Activated CD4-positive, alpha-beta T cell treated with anti-CD3 and anti-CD28 coated beads, Interleukin-2, amount 50 U/mL, for 1 hour (primary cell): Measurements from ENCODE around the gene WNT2B.
"Not testable (repeated sequence)": the region's sequence is repeated elsewhere in the genome, so short reads cannot be mapped to it uniquely, and the experiment has no call there.

Source experiments
- DNase-seq: peaks from one replicate; pipeline ENCODE4 v3.0.0-alpha.2; 2020

WNT2B gene

DNA sequence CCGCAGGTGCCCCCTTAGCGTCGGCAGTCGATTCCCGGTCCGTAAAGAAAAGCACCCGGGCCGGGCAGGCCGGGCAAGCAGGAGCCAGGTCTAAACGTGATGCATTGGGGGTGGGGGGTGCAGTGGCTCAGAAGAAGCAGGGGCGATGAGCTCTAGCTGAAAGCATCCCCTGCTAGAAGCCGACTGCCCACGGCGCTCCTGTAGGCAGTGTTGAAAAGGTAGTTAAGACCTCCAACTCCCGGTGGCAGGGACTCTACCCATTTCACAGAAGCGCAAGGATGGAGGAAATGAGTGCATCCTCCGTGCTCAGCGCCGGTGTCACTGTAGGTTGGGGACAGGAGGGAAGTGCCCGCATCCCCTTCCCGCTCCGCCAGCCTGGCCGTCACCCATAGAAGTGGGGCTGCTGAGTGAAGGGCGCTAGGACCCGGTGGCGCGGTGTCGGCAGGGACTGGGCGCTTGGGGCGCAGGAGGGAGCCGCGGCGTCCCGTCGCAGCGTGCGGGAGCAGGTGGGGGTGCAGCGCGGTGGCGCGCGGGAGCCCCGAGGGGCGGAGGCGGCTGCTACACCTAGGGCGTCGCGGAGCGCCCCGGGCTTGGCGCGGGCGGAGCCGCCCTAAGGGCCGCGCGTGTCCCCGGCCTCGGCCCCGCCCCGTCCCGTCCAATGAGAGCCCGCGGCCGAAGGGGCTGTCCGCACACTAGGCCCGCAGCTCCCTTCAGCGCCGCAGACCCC lies at the start of gene WNT2B:
Gene WNT2B (plus strand): TSS at position 688 of the 727 bp plus-strand sequence. CDS start 298 bp downstream, outside the sequence.
- DNase-seq = peak; percentile 48

DNA sequence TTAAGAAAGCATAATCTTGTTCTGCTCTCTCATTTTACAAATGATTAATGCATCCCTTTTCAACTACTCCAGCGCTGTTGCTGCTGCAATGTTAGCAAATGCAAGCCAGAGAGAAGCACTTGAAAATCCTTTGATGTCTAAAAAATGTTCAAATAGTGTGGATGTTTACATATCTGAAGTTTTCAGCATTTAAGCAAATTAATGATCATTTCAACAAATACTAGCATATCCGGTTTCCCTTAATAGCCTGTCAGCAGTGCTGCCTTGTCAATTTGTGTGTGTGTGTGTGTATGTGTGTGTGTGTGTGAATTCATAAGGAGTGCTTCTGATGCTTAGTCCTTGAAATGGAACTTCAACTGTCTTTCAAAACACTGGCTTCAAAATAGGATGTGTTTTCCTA lies 48.1 kb upstream of the WNT2B start:
- no peak for DNase-seq

DNA sequence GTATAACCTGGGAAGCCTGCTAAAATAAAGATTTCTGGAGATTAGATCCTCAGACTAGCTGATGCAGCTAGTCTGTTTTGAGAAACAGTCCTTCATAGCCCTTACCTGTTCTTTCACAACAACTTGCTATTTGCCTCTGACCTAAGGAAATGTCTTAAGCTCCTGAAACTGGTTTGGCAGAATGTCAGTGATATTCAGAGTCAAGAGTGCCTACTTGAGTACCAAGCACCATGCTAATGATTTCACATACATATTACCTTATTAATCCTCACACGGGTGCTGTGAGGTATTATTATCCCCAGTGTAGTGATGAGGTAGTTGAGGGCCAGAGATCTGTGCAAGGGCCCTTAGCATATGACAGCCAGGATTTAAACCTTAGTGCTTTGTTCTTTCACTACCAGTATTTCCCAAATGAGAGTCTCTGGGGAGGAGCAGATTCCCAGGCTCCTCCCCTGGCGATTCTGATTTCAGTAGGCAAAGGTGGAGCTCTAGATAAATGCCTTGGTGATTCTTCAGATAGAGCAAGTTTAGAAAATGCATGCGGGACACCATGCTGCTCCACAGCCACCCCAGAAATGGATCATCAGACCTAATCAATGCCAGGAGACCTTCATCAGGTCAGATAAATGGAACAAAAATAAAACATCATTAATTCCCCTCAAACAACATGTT lies 47.4 kb upstream of the WNT2B start:
- DNase-seq = no peak

DNA sequence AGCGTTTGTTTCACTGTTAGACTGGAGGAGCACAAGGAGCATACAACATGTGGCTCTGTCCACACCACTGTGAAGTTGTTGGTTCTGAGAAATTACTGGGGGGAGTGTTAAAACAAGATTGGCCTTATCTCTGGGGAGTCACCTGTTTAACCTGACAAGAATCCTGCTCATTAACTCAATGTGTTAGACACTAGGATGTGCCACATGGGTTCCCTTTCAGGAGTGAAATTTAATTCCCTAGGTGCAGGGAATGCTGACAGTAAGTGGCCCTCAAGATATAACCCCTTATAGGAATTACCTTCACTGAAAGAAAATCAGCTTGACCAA lies 45.8 kb upstream of the WNT2B start:
- no peak for DNase-seq

DNA sequence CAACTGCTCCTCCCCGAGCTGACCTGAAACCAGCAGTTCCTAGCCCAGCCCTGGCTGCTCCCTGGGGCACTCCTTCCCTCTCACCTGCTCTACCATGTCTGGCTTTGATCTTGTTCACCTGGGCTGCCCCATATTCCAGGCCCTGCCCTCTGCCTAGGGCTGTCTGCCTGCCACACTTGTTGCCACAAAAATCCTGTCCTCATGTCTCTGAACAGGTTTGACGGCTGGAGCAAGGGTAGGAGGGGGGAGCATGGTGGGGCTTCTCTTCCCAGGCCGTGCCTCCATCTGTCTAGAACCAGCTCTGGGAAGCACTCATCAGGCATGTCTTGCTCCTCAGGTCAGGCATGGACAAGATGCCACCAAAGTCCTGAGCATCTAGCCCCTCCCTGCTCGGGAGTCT lies 44.3 kb upstream of the WNT2B start:
- DNase-seq = no peak

DNA sequence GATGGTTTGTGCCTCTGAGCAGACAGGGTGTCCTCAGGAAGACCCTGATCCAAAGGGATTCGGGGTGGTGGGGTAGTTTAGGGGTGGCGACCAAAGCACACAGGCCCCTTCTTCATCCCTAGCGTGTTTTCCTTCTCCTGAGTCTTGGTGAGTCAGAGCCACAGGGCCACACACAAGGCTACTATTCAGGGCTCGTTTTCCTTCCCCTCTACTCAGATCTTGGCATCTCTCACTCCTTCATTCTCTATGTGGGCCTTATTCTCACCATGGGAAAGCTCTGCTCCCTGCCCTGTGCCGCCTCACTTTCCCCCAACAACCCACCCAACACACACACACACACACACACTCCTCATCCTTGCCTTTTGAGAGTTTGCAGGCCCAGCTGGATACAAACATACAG lies 43.6 kb upstream of the WNT2B start:
- no peak for DNase-seq

DNA sequence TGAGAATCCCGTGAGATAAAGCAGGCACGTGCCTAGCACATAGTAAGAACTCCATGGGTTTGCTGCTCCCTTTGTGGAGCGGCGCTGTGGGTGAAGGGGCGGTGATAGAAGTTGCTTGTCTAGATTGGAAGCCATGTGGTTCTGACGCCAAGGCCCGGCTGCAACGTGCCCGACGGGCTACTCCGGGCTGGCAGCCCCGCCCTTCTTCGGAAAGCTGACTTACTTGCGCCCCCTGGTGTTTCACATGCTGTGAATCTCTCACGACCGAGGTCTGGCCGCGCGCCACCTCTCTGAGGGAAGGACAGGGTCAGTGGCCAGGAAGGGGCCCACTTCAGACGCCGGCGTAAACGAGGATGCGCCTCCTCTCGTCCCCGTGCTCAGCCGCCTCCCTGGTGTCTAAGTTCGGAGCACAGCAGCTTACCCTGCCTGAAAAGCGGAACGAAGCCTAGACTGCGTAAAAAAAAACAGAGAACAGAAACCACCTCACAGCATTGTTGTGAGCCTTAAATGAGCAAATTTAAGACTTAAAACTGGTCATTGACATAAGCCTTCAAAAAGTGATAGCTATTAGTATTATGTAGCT lies 42.6 kb upstream of the WNT2B start:
- DNase-seq = peak; percentile 83

DNA sequence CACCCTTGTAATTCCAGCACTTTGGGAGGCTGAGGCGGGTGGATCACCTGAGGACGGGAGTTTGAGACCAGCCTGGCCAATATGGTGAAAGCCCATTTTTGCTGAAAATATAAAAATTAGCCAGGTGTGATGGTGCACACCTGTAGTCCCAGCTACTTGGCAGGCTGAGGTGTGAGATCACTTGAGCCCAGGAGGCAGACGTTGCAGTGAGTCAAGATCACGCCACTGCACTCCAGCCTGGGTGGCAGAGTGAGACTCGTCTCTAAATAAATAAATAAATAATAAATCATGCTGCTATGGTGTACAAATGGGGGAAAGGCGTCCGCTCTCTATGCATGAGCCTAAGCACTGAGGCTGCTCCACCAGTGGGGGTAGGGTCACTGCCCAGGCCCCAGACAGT lies 38.4 kb upstream of the WNT2B start:
- not testable (repeated sequence) for DNase-seq

DNA sequence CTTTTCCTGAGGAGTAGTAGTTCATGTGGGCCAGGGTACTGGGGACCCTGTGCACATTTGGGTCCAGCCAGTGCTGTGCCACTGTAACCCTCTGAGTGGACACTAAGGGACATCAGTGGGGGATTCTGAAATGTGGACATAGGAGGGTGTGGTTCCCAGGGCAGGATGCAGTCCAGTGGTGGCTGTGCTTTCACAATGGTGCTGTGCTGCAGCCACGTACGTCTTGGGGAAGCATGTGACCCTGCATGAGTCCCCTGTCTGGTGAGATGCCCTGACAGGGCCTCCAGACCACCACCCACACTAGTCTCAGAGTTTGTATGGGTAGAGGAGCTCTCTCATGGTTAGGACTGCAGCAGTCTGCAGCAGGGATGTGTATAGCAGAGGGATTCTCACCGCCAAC lies 37.8 kb upstream of the WNT2B start:
- DNase-seq = no peak

DNA sequence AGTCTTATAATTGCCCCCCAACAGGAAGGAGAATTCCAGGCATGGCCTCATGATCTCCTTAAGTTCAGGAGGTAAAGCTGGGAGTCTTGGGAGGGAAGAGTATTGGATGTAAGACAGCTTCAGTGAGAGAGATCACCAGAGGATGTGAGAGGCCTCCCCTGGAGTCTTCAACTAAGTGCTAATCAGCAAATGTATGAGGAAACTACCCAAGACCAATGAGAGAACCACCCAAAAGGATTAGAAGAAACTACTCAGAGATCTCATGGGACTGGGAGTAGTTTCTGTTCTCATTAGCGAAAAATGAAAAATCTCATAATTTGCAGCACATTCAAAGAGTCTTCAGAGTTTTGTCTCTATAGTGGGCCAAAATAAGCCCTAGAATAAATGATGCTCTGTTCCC lies 36.6 kb upstream of the WNT2B start:
- DNase-seq = no peak

DNA sequence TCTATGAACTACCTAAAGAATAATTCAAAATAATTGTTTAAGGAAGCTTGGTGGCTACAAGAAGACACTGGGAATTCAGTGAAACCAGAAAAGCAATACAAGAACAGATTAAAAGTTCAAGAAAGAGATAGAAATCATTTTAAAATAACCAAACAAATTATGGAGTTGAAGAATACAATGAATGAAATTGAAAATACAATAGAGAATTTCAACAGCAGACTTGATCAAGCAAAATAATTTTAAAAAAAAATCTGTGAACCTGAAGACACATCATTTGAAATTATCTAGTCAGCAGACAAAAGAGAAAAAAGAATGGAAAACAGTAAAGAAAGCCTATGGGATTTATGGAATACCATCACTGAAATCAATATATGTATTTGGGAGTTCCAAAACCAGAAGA lies 31.2 kb upstream of the WNT2B start:
- no peak for DNase-seq

DNA sequence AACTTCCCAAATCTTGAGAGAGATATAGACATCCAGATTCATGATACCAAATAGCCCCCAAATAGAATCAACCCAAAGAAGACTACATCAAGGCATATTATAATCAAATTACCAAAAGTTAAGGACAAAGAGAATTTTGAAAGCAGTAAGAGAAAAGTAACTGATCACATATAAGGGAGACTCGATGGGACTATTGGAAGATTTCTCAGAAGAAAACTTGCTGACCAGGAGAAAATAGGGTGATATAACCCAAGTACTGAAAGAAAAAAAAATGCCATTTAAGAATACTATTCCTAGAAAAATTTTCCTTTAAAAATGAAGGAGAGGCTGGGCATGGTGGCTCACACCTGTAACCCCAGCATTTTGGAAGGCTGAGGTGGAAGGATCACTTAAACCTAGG lies 30.5 kb upstream of the WNT2B start:
- DNase-seq = no peak

DNA sequence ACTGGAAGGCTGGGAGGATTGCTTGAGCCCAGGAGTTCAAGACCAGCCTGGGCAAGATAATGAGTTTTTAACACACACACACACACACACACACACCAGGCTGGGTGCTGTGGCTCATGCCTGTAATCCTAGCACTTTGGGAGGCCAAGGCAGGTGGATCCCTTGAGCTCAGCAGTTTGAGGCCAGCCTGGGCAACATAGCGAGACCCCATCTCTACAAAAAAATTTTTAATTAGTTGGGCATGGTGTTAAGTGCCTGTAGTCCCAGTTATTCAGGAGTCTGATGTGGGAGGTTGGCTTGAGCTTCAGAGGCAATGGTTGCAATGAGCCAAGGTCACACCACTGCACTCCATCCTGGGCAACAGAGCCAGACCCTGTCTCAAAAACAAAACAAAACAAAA lies 22.7 kb upstream of the WNT2B start:
- not testable (repeated sequence) for DNase-seq

DNA sequence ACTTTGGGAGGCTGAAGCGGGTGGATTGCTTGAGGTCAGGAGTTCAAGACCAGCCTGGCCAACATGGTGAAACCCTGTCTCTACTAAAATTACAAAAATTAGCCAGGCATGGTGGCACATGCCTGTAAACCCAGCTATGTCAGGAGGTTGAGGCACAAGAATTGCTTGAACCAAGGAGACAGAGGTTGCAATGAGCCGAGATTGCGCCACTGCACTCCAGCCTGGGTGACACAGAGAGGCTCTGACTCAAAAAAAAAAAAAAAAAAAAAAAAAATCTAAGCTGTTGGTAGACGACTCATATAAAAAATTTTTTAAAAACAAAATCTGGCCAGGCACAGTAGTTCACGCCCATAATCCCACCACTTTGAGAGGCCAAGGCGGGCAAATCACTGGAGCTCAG lies 21.1 kb upstream of the WNT2B start:
- not testable (repeated sequence) for DNase-seq

DNA sequence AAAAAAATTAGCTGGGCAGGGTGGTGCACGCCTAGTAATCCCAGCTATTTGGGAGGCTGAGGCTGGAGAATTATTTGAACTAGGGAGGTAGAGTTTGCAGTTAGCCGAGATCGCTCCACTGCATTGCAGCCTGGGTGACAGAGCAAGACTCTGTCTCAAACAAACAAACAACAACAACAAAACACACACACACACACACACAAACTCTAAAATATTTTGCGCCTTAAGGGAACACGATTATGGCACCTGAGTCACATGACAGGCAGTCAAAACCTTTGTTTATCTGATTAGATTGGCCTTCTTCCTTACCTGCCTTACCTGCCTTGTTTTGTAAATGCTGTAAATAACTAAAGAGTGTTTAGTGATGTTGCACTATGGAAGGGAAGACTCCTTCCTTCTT lies 20.6 kb upstream of the WNT2B start:
- DNase-seq = no peak

DNA sequence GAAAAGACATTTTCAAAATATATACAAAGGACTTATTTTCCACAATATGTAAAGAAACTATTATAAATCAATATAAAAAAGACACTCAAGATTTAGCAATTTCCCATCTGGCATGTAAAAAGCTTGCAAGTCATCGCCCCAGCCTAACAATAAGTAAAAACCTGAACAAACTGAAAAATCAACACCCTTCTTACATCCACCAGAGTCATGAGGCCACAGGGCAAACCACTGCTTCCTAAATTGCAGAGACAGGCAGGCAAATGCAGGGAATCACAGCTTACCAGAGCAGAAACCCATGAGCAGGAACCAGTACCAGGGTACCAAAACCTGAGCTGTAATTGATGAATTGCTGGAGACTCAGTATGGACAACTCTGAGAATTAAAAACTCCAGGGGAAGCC lies 16.7 kb upstream of the WNT2B start:
- no peak for DNase-seq

DNA sequence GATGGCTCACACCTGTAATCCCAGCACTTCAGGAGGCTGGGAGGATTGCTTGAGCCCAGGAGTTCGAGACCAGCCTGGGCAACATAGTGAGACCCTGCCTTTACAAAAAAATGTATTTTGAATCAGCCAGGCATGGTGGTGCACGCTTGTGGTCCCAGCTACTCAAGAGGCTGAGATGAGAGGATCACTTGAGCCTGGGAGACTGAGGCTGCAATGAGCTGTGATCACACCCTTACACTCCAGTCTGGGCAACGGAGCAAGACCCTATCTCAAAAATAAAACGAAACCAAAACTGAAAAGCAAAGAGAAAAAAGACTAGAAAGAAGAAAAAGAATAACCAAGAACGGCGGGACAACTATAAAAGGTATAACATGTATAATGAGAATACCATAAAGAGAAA lies 15.4 kb upstream of the WNT2B start:
- DNase-seq = no peak

DNA sequence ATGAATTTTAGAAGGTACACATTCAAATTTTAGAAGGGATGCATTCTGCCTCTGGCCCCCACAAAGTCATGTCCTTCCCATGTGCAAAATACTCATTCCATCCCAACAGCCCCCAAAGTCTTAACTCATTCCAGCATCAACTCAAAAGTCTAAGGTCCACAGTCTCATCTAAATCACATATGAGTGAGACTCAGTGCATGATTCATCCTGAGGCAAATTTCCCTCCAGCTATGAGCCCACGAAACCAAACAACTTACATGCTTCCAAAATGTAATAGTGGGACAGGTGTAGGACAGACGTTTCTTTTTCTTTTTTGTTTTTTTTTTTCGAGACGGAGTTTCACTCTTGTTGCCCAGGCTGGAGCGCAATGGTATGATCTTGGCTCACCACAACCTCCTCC lies 12.5 kb upstream of the WNT2B start:
- no peak for DNase-seq

DNA sequence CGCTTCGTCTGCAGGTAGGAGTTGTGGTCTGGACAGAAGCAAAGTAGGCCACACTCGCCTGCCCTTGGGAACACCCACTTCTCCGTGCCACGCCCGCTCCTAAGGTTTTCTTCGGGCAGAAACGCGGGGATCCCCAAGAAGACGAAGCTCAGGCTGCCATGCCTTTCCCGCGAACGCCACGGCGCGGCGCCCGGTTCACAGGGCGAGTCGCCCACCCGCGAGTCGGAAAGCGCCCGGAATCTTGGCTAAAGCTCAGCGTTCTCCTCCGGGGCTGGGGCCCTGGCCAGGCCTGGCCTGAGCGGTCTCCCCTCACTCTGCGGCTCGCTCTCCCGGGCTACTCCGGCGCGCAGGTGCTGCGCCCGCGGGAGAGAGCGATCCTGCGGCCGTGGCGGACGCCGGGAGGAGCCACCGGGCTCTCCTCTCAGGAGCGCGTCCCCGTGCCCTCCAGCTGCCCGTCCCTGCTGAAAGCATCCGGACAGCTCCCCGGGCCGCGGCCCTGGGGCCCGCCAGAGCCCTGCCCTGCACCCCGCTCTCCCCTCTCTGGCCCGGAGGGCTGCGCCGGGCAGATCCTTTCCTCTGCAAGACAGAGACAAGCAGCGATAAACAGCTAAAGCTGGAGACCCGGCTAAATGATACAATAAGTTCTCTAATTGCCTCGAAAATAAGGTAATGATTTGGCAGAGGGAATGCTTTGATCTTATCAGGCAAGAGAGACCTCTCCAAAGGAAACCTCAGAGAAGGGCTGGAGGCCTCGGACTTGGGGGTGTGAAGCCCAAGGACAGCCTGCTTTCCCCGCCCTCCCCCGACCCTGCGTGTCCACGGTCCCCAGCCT lies 6.7 kb upstream of the WNT2B start:
- DNase-seq = peak; percentile 54

DNA sequence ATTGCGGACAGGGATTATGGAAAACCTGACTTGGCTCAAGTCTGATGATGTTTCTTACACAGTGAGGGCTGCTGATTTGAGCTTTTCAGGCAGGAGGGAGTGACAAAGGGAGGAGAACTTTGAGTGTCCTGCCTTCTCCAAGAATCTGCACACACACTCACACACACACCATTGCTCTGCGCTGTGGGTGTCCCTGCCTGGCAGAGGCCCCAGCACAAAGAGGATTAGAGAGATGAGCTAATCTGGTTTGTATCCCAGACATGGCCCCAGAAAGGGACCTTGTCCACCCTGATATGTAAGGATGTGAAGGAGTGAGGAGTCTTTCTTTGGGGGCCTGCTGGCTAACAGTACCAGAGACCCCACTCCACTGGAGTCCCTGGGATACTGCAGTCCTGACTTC lies 5.9 kb upstream of the WNT2B start:
- DNase-seq = no peak

DNA sequence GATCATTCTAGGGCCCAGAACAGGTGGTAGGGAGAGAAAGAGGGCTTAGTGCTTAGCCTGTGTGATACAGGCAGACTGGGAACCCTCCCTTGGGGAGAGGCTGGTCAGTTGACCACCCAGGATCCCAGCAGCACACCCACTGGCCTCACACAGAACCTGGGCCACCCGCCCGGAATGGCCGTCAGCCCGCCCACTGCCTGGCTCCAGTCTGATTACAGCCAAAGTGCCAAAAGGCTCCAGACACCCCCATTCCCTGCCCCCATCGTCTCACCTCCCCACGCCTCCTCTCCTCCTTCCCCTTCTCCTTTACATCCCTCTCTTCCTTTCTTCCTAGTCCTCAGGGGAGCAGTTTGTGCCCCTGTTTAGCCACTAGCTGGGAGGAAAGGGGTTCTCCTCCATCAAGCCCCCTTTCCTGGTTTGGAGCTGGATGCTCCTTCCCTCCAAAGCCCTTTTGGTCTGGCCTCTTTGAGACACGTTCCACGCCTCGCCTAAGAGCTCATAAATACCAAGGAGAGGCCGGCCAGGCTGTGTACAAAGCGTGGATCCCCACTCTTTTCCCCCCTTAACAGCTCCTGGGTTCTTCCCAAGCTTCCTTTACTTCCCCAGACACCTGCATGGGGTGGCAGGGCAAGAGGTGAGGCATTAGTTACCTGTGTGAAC lies 4.6 kb upstream of the WNT2B start:
- no peak for DNase-seq

DNA sequence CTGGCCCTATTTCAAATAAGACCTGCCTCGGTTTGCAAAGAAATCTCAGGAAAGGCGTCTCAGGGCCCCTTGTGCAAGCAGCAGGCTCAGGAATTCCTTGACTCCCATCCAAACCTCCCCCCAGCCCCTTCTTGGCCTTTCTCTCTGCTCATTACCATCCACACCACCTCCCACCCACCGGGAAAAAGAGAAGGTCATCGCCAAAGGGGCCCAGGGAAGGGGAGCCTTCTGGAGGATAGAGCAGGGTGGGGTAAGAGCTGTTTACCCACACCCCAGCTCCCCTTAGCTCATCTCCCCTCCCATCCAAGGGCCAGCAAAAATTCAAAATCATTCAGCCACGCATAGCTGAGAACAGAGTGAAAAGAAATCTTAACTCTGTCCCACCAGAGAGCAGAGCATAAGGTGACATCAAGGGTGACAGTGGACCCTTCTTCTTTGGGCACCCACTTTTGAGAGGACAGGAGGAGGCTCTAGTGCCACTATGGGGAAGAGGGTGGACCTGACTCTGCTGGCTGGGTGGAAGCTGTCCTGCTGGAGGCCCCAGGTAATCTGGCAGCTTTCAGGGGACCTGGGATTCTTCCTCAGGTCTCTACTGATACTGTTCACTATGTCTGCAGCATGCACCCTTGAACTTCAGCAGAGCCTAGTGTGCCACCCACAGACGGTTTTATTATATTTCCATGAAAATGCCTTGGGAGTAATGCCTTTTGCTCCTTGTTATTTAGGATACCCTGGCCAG lies 3.9 kb upstream of the WNT2B start:
- DNase-seq = no peak
